Activated CD8-positive, alpha-beta T cell treated with anti-CD3 and anti-CD28 coated beads, Interleukin-2, amount 10 ng/mL, durations not matched to agents 7 days and 5 days (primary cell): ENCODE measurements around the gene TAF4. TPM values are rescaled to one million over a fixed set of nuclear protein-coding genes. Genes with fewer than 3 reads are reported as not detected.

Experiments
- ATAC-seq: fragments of 150-1000 bp; cut with Tn5 transposase; one replicate; pipeline ENCODE4 v1.10.0; 2021; ENCODE audit warnings: moderate library complexity
- CTCF ChIA-PET: fragments of 350-600 bp; sonication (Branson Sonifier 250); formaldehyde crosslinking; loops from one replicate; lab custom pipeline; 2021; ENCODE audit warnings: antibody characterized with exemption; lab: Charles Lee
- POLR2A ChIA-PET: fragments of 350-600 bp; sonication (Branson Sonifier 250); formaldehyde crosslinking; loops from one replicate; lab custom pipeline; 2021; ENCODE audit warnings: antibody characterized with exemption; lab: Charles Lee
- DNase-seq: peaks from one replicate; pipeline ENCODE4 v3.0.0-alpha.2; 2020
- H3K27ac Mint-ChIP-seq: one replicate; pipeline ENCODE4 v1.8.0; 2021; ENCODE audit warnings: mild to moderate bottlenecking, mixed read lengths
- H3K27me3 Mint-ChIP-seq: one replicate; pipeline ENCODE4 v1.8.0; 2021; ENCODE audit warnings: low read depth, mixed read lengths
- H3K36me3 Mint-ChIP-seq: one replicate; pipeline ENCODE4 v1.8.0; 2021; ENCODE audit warnings: low read depth, mixed read lengths
- H3K4me1 Mint-ChIP-seq: one replicate; pipeline ENCODE4 v1.8.0; 2021; ENCODE audit warnings: low read depth, mixed read lengths
- H3K4me3 Mint-ChIP-seq: one replicate; pipeline ENCODE4 v1.8.0; 2021; ENCODE audit warnings: mild to moderate bottlenecking, mixed read lengths
- H3K9me3 Mint-ChIP-seq: one replicate; pipeline ENCODE4 v1.8.0; 2022; ENCODE audit warnings: mixed read lengths; ENCODE audit not compliant: insufficient read depth
- total RNA-seq, 2 experiments: library from RNA; stranded (reverse); gene quantifications; one replicate each; pipeline ENCODE4 v1.2.3, GENCODE V29; 2021

TAF4 gene
- total RNA-seq, 2 experiments from 2014 or later, result 24.0 to 24.1 TPM

GRCh38 chr20:61931476-61932198 lies 134.0 kb downstream of the TAF4 start:
- no peaks in the 10 kb centered on the region for H3K9me3 Mint-ChIP-seq
- H3K27ac Mint-ChIP-seq, result no peak overlapping the region
- H3K36me3 Mint-ChIP-seq, result no peaks in the 10 kb centered on the region
- ATAC-seq (no peak), DNase-seq (no peak)
- H3K27me3 Mint-ChIP-seq, result no peaks in the 10 kb centered on the region
- CTCF ChIA-PET, result no interaction called here
- H3K4me1 Mint-ChIP-seq, result no peaks in the 10 kb centered on the region
- POLR2A ChIA-PET, result no interaction called here
- H3K4me3 Mint-ChIP-seq, result no peak overlapping the region

GRCh38 chr20:61930776-61931475 lies 134.8 kb downstream of the TAF4 start:
- Mint-ChIP-seq H3K4me1 (no peaks in the 10 kb centered on the region), H3K4me3 (no peak overlapping the region), H3K9me3 (no peaks in the 10 kb centered on the region), H3K36me3 (no peaks in the 10 kb centered on the region), H3K27ac (no peak overlapping the region), H3K27me3 (no peaks in the 10 kb centered on the region)
- DNase-seq, result no peak
- ChIA-PET POLR2A (no interaction called here), CTCF (no interaction called here)
- no peak for ATAC-seq

GRCh38 chr20:61929971-61930666 lies 135.6 kb downstream of the TAF4 start:
- DNase-seq (no peak), ATAC-seq (no peak)
- no peaks in the 10 kb centered on the region for H3K36me3 Mint-ChIP-seq
- H3K27ac Mint-ChIP-seq, result no peak overlapping the region
- no peaks in the 10 kb centered on the region for H3K9me3 Mint-ChIP-seq
- H3K4me3 Mint-ChIP-seq, result no peak overlapping the region
- CTCF ChIA-PET, result no interaction called here
- POLR2A ChIA-PET, result no interaction called here
- H3K4me1 Mint-ChIP-seq, result no peaks in the 10 kb centered on the region
- no peaks in the 10 kb centered on the region for H3K27me3 Mint-ChIP-seq

- no peaks in the 10 kb centered on the region for H3K4me1 Mint-ChIP-seq
- no peak overlapping the region for H3K27ac Mint-ChIP-seq
- no peak for ATAC-seq
- POLR2A ChIA-PET, result no interaction called here
- no peaks in the 10 kb centered on the region for H3K36me3 Mint-ChIP-seq
- no peaks in the 10 kb centered on the region for H3K27me3 Mint-ChIP-seq
- CTCF ChIA-PET, result no interaction called here
- no peak overlapping the region for H3K4me3 Mint-ChIP-seq
- no peak for DNase-seq
- H3K9me3 Mint-ChIP-seq, result no peaks in the 10 kb centered on the region
These were observed 136.1 kb downstream of the TAF4 start for GRCh38 chr20:61929561-61929960.

GRCh38 chr20:61927826-61928541 lies 137.7 kb downstream of the TAF4 start:
- ChIA-PET POLR2A (no interaction called here), CTCF (no interaction called here)
- DNase-seq (no peak), ATAC-seq (no peak)
- Mint-ChIP-seq H3K9me3 (no peaks in the 10 kb centered on the region), H3K27me3 (no peaks in the 10 kb centered on the region), H3K36me3 (no peaks in the 10 kb centered on the region), H3K4me1 (no peaks in the 10 kb centered on the region), H3K27ac (no peak overlapping the region), H3K4me3 (no peak overlapping the region)

- no peaks in the 10 kb centered on the region for H3K4me1 Mint-ChIP-seq
- no peak for ATAC-seq
- H3K9me3 Mint-ChIP-seq, result no peaks in the 10 kb centered on the region
- no peak overlapping the region for H3K4me3 Mint-ChIP-seq
- ChIA-PET CTCF (no interaction called here), POLR2A (no interaction called here)
- no peak for DNase-seq
- H3K27me3 Mint-ChIP-seq, result no peaks in the 10 kb centered on the region
- no peaks in the 10 kb centered on the region for H3K36me3 Mint-ChIP-seq
- no peak overlapping the region for H3K27ac Mint-ChIP-seq
These were observed 138.4 kb downstream of the TAF4 start for GRCh38 chr20:61927193-61927825.

GRCh38 chr20:61926796-61927192 lies 138.9 kb downstream of the TAF4 start:
- ChIA-PET POLR2A (no interaction called here), CTCF (no interaction called here)
- H3K9me3 Mint-ChIP-seq, result no peaks in the 10 kb centered on the region
- DNase-seq (no peak), ATAC-seq (no peak)
- no peaks in the 10 kb centered on the region for H3K4me1 Mint-ChIP-seq
- no peaks in the 10 kb centered on the region for H3K27me3 Mint-ChIP-seq
- H3K36me3 Mint-ChIP-seq, result no peaks in the 10 kb centered on the region
- H3K27ac Mint-ChIP-seq, result no peak overlapping the region
- no peak overlapping the region for H3K4me3 Mint-ChIP-seq

GRCh38 chr20:61926253-61926613 lies 139.4 kb downstream of the TAF4 start:
- H3K4me1 Mint-ChIP-seq, result no peaks in the 10 kb centered on the region

GRCh38 chr20:61925555-61926252 lies 140.0 kb downstream of the TAF4 start:
- no peaks in the 10 kb centered on the region for H3K36me3 Mint-ChIP-seq
- ChIA-PET POLR2A (no interaction called here), CTCF (no interaction called here)
- no peak overlapping the region for H3K27ac Mint-ChIP-seq
- no peaks in the 10 kb centered on the region for H3K4me1 Mint-ChIP-seq
- no peaks in the 10 kb centered on the region for H3K9me3 Mint-ChIP-seq
- DNase-seq (no peak), ATAC-seq (no peak)
- no peaks in the 10 kb centered on the region for H3K27me3 Mint-ChIP-seq
- no peak overlapping the region for H3K4me3 Mint-ChIP-seq

More at GRCh38 chr20:61926253-61926613, 139.4 kb downstream of the TAF4 start:
- ATAC-seq (no peak), DNase-seq (no peak)
- H3K4me3 Mint-ChIP-seq, result no peak overlapping the region
- no peaks in the 10 kb centered on the region for H3K36me3 Mint-ChIP-seq
- ChIA-PET POLR2A (no interaction called here), CTCF (no interaction called here)
- no peak overlapping the region for H3K27ac Mint-ChIP-seq
- no peaks in the 10 kb centered on the region for H3K9me3 Mint-ChIP-seq
- H3K27me3 Mint-ChIP-seq, result no peaks in the 10 kb centered on the region

GRCh38 chr20:61924858-61925554 lies 140.7 kb downstream of the TAF4 start:
- Mint-ChIP-seq H3K27me3 (no peaks in the 10 kb centered on the region), H3K4me1 (no peaks in the 10 kb centered on the region), H3K9me3 (no peaks in the 10 kb centered on the region), H3K4me3 (no peak overlapping the region), H3K27ac (no peak overlapping the region), H3K36me3 (no peaks in the 10 kb centered on the region)
- ATAC-seq (no peak), DNase-seq (no peak)
- ChIA-PET POLR2A (no interaction called here), CTCF (no interaction called here)
